Measurements from ENCODE around the gene BRD7. TPM values are rescaled to one million over a fixed set of nuclear protein-coding genes. Genes with fewer than 3 reads are reported as not detected.

The BRD7 gene
- total RNA-seq, 1 donor from 2014 or later = 112 TPM

DNA sequence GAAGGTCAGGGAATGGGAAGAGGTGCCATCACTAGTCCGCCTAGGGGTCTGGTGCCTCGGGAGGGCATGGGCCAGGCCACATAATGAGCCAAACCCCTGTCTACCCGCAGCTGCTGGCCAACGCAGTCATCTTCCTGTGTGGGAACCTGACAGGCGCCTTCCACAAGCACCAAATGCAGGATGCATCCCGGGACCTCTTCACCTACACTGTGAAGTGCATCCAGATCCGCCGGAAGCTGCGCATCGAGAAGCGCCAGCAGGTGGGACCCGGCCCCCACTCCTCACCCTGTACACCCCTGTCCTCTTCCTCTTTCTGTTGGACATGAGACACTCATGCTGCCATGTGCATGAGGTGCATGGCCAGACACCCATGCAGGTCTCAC is 76.2 kb downstream of the BRD7 start:
- DNase-seq (ENCODE audit: low spot score) = no peak
- TF ChIP-seq, protein P1, sequence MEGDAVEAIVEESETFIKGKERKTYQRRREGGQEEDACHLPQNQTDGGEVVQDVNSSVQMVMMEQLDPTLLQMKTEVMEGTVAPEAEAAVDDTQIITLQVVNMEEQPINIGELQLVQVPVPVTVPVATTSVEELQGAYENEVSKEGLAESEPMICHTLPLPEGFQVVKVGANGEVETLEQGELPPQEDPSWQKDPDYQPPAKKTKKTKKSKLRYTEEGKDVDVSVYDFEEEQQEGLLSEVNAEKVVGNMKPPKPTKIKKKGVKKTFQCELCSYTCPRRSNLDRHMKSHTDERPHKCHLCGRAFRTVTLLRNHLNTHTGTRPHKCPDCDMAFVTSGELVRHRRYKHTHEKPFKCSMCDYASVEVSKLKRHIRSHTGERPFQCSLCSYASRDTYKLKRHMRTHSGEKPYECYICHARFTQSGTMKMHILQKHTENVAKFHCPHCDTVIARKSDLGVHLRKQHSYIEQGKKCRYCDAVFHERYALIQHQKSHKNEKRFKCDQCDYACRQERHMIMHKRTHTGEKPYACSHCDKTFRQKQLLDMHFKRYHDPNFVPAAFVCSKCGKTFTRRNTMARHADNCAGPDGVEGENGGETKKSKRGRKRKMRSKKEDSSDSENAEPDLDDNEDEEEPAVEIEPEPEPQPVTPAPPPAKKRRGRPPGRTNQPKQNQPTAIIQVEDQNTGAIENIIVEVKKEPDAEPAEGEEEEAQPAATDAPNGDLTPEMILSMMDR (IDR thresholded peaks at IDR 0.05; ENCODE audit: unreplicated experiment) = no peak
- Mint-ChIP-seq H3K4me3 (ENCODE audit: unreplicated experiment) (no peak overlapping the region), H3K27ac (ENCODE audit: unreplicated experiment) (no peak overlapping the region), H3K4me1 (ENCODE audit: unreplicated experiment) (no peaks in the 10 kb centered on the region), H3K36me3 (ENCODE audit: low read depth, unreplicated experiment) (no peaks in the 10 kb centered on the region), H3K27me3 (ENCODE audit: unreplicated experiment) (peaks cover 7% of the 10 kb centered on the region), H3K9me3 (ENCODE audit: unreplicated experiment) (no peaks in the 10 kb centered on the region)

DNA sequence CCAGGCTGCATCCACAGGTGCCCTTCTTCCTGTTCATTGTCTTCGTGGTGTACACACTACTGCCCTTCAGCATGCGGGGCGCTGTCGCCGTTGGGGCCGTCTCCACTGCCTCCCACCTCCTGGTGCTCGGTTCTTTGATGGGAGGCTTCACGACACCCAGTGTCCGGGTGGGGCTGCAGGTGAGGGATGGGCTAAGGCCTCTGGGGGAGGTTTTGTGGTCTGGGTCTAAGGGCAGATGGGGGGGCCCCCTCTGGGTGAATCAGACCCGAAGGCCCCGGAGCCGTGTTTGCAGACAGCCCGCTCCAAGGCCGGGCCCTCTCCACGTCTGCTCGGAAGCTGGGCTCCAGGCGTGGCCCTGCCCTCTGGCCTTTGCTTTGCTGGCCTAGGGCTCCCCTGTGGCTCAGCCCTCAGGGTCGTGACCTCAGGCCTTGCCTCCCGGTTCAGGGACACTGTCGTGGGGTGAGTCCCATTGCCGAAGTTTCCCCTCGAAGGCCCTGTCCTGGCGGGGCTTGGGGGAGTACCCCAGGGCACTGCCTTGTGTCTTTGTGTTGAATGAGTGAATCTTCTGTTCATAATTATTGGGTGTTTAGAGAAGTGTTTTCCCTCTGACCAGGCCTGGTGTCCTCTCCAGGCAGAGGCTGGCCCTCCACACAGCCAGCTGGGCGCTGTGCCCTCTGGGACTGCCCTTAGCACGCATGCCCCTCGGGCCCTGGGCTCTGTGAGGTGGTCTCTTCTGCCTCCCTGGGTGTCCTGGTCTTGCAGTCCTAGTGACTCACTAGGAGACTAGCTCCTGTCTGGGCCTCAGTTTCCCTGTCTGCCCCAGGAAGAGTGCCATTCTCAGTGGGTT is 76.8 kb downstream of the BRD7 start:
- peaks cover 7% of the 10 kb centered on the region for H3K27me3 Mint-ChIP-seq (ENCODE audit: unreplicated experiment)
- H3K36me3 Mint-ChIP-seq (ENCODE audit: low read depth, unreplicated experiment) = no peaks in the 10 kb centered on the region
- DNase-seq (ENCODE audit: low spot score) = no peak
- H3K4me3 Mint-ChIP-seq (ENCODE audit: unreplicated experiment) = no peak overlapping the region
- TF ChIP-seq, protein P1 (IDR thresholded peaks at IDR 0.05; ENCODE audit: unreplicated experiment) = no peak
- H3K9me3 Mint-ChIP-seq (ENCODE audit: unreplicated experiment) = no peaks in the 10 kb centered on the region
- no peak overlapping the region for H3K27ac Mint-ChIP-seq (ENCODE audit: unreplicated experiment)
- H3K4me1 Mint-ChIP-seq (ENCODE audit: unreplicated experiment) = no peaks in the 10 kb centered on the region

DNA sequence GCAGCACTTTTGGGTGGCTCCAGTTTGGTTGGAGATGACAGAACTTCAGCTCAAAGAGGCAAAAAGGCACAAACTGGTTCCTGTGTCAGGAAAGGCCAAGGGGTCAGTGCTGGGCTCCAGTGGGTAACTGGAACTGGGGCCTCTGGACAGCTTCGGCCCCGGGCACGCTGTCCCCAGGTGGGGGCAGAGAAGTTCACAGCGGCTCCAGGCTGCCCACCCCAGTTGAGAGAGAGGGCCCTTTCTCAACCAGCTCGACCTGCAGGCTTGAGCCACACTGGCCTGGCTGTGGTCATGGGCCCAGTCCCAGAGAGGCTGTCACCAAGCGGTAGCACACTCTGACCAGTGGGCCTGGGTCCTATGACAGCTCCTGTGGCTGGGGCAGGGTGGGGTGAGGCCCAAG is 77.9 kb downstream of the BRD7 start:
- no peak overlapping the region for H3K4me3 Mint-ChIP-seq (ENCODE audit: unreplicated experiment)
- H3K36me3 Mint-ChIP-seq (ENCODE audit: low read depth, unreplicated experiment) = no peaks in the 10 kb centered on the region
- H3K9me3 Mint-ChIP-seq (ENCODE audit: unreplicated experiment) = no peaks in the 10 kb centered on the region
- peaks cover 7% of the 10 kb centered on the region for H3K27me3 Mint-ChIP-seq (ENCODE audit: unreplicated experiment)
- no peaks in the 10 kb centered on the region for H3K4me1 Mint-ChIP-seq (ENCODE audit: unreplicated experiment)
- no peak overlapping the region for H3K27ac Mint-ChIP-seq (ENCODE audit: unreplicated experiment)
- TF ChIP-seq, protein P1 (IDR thresholded peaks at IDR 0.05; ENCODE audit: unreplicated experiment) = no peak
- DNase-seq (ENCODE audit: low spot score) = no peak

DNA sequence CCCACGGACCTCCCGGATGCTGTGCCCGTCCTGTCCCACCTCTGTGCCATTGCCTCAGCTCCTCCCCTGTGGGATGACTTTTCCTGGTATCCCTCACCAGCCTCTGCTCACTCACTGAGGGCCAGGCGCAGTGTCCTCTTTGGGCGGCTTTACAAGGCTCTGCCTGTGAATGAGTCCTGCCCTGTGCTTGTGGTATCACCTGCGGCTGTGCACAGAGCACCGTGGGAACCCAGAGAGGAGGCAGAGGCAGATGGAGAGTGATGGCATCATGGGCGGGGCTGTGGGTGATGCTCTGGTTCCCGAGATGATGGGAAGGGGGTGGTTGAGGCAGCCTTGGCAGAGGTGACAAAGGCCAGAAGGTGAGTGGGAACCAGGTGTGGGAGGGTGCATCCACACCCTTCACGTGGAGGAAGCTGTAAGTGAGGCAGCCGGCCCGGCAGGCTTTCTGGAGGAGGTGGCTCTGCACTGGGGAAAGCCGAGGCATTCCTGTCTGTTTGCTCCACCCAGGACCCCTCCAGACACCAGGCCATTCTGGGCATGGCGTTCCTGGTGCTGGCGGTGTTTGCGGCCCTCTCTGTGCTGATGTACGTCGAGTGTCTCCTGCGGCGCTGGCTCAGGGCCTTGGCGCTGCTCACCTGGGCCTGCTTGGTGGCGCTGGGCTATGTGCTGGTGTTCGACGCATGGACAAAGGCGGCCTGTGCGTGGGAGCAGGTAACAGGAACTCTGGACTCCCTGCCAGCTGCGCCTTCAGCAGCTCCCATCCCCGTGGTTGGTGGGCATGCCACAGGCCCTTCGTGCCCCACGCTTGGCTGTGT is 78.6 kb downstream of the BRD7 start:
- no peak overlapping the region for H3K4me3 Mint-ChIP-seq (ENCODE audit: unreplicated experiment)
- peaks cover 9% of the 10 kb centered on the region for H3K27me3 Mint-ChIP-seq (ENCODE audit: unreplicated experiment)
- no peak for DNase-seq (ENCODE audit: low spot score)
- TF ChIP-seq, protein P1 (IDR thresholded peaks at IDR 0.05; ENCODE audit: unreplicated experiment) = no peak
- no peaks in the 10 kb centered on the region for H3K4me1 Mint-ChIP-seq (ENCODE audit: unreplicated experiment)
- H3K27ac Mint-ChIP-seq (ENCODE audit: unreplicated experiment) = no peak overlapping the region
- no peaks in the 10 kb centered on the region for H3K9me3 Mint-ChIP-seq (ENCODE audit: unreplicated experiment)
- no peaks in the 10 kb centered on the region for H3K36me3 Mint-ChIP-seq (ENCODE audit: low read depth, unreplicated experiment)

DNA sequence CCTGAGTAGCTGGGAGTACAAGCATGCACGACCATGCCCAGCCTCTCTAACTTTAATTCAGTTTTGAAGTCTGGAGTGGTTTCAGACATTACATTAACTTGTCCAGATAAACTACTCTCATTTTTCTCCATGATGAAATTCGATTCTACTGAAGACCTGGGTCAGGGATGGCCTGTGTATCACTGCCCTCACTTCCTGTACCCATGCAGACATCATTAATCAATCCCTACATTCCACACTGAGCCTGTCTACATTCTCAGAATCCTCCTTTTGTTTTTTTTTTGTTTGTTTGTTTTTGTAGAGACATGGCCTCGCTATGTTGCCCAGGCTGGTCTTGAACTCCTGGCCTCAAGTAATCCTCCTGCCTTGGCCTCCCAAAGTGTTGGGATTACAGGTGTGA is 79.9 kb downstream of the BRD7 start:
- Mint-ChIP-seq H3K27ac (ENCODE audit: unreplicated experiment) (no peak overlapping the region), H3K9me3 (ENCODE audit: unreplicated experiment) (no peaks in the 10 kb centered on the region), H3K36me3 (ENCODE audit: low read depth, unreplicated experiment) (no peaks in the 10 kb centered on the region), H3K4me3 (ENCODE audit: unreplicated experiment) (no peak overlapping the region), H3K27me3 (ENCODE audit: unreplicated experiment) (peaks cover 9% of the 10 kb centered on the region), H3K4me1 (ENCODE audit: unreplicated experiment) (no peaks in the 10 kb centered on the region)
- TF ChIP-seq, protein P1 (IDR thresholded peaks at IDR 0.05; ENCODE audit: unreplicated experiment) = no peak
- no peak for DNase-seq (ENCODE audit: low spot score)

All from endothelial cell (in vitro differentiated cells).